NCI-H146 treated with DMSO at 0.1 percent for 48 hours (cell line): Measurements from ENCODE around the gene CWC22.
"Not testable (repeated sequence)": the region's sequence is repeated elsewhere in the genome, so short reads cannot be mapped to it uniquely, and the experiment has no call there.

Experiments
- DNase-seq: peaks from one replicate; lab custom pipeline; 2025; ENCODE audit not compliant: unreplicated experiment; lab: John Stamatoyannopoulos, UW

CWC22 gene

DNA sequence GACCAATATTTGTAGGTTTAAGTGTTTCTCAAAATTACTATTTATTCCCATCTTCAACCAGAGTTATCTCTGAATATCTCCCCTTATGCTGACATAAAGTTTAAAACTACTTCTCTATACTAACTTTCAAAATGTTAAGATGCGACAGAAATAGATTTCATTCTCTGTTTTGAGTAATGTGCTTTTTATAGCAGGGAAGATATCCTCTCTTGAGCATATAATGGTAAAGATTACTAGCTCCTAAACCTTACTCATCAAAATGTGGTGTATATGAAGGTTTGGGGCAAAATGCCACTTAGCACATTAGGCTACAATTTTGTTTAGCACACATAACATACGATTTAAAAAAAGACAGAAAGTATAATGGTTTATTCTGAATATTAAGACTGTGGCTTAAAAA is 54.4 kb downstream of the CWC22 start:
- DNase-seq, result no peak

DNA sequence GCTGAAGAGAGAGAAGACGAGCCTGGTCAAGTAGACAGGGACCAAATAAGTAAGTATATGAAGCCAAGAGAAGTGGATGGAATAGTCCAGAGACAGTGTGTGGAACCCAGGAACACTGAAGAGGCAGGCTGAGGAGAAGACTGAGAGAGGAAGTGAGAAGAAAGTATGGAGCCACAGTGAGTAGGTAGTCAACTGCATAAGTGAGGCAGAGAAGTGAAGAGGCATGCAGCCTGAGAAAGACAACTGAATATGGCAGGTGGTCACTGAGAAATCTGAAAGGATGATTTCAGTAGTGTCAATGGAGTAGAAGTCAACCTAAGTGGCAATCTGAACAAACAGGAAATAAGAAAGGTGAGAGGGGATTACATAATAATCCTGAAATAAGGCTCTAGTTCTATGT is 55.4 kb downstream of the CWC22 start:
- DNase-seq, result no peak

DNA sequence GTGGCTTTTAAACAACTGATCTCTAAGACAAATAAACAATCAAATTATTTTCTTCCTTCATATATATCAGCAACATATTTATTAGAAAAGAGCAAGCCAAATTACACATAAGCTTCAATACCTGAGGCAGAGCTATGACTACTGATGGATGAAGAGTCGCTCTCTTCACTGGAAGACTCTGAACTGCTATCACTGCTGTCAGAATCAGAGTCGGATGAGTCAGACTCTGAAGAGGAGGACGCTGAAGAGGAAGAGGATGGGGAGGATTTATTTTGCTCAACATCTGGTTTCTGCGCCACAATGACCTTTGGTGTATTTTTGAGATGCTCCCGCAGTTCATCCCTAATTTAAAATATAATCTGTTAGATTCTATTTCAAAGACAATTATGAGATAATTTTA is 56.7 kb downstream of the CWC22 start:
- no peak for DNase-seq

DNA sequence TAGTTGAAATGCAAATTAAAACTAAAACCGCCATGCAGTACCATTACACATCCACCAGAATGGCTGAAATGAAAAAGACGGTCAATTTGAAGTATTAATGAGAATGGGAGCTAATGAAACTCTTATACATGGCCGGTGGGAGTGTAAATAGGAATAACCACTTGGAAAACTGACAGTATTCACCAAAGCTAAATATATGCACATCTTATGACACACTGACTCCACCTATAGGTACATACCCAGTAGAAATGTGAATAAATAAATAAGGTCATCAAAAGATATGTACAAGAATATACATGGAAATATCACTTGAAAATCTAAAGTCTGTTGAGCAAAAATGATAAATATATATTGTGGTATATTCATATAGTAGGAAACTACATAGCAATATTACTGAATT is 57.7 kb downstream of the CWC22 start:
- no peak for DNase-seq

DNA sequence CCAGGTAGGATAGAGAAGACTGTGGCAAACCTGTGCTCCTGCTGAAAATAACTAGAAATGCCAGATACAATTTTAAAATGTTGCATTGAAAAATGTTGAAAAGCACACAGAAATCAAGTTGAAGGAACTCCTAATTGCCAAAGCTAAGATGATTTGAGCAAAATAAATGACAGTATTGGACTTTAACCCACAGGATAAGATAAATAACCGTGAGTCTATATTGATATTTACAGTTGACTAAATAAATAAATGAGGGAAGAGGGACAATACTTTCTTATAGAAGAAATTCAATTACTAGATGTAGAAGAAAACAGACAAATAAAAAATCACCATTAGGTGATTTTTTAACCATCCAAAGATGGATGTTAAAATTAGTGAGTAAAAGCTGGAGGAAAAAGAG is 59.0 kb downstream of the CWC22 start:
- DNase-seq, result no peak

DNA sequence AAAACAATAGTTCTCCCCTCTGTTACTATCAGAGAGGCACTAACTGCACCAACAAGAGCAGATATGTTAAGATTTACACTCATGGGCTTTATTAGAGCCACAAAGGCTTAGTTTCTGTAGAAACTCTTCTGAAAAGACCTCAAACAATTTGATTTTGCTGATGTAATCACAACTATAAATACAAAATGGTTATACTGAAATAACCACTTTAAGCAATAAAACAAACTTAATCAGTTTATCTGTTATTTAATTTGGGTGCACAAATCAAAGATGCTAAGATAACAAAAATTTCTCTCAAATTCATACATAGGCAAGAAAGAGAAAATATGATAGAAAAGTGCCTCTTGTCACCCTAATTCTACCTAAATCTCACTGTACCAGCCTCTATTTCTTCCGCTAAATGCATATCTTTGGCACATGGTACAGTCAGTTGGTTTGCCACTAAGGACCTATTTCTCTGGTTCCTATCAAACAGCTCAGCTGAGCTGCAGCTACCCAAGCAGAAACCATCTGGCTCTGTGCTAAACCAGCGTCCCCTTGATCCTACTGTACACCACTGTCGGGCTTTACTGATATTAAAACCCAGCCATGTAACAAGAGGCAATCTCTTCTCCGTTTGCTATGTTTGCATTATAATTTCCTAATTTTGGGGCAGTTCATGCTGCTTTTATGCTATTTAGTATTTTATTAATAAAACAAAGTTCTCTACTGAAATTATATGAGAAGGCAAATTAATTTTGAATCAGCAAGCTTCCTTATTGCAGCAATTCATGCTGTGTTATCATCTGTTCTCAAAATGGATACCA is 60.1 kb downstream of the CWC22 start:
- no peak for DNase-seq

DNA sequence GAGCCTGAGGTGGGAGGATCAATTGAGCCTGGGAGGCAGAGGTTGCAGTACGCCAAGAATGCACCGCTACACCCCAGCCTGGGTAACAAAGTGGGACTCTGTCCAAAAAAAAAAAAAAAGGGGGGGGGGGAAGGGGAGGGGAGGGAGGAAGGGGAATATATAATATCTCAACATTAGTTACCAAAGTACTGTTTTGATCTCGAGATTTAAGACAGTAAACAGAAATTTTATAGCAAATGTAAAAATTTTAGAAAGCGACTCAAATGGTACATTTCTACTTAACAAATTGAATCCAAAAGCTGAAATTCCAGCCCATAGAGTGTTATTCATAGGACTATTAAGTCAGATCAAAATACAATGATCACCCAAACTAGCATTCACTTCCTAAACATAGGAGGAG is 60.8 kb downstream of the CWC22 start:
- DNase-seq, result no peak

DNA sequence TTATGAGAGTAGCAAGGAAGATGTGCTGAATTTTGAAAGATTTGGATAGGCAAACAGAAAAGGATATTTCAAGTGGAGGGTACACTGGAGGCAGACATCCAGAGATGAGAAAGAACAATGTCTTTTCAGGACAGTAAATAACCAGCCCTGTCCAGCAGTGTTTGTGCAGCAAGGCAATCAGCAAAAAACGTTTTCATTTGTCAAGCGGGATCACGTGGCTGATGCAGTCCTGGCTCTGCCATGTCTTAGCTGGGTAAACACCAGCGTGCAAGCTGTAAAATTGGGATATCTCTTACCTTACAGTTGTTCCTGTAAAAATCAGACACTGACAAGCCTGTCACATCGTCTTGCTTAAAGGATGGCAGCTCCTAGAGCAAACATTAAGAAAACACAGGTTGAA is 67.8 kb downstream of the CWC22 start:
- no peak for DNase-seq

DNA sequence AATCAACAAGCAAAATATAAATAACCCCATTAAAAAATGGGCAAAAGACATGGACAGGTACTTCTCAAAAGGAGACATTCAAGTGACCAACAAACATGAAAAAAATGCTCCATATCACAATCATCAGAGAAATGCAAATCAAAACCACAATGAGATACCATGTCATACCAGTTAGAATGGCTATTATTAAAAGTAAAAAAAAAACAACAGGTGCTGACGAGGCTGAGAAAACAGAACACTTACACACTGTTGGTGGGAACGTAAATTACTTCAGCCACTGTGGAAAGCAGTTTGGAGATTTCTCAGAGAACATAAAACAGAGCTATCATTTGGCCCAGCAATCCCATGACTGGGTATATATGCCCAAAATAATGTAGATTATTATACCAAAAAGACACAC is 69.1 kb downstream of the CWC22 start:
- no peak for DNase-seq

DNA sequence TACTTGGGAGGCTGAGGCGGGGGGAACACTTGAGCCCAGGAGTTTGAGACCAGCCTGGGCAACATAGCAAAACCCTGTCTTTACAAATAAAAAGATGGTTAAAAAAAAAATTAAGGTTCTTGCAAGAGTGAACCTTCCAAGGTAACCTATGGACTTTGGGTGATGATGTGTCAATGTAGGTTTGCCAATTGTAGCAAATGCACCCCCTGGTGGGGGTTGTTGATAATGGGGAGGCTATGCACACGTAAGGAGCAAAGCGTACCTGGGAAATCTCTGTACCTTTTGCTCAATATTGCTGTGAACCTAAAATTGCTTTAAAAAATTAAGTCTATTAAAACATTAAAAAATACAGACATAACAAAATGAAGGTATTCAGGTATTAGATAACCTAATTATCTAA is 70.4 kb downstream of the CWC22 start:
- DNase-seq, result no peak

DNA sequence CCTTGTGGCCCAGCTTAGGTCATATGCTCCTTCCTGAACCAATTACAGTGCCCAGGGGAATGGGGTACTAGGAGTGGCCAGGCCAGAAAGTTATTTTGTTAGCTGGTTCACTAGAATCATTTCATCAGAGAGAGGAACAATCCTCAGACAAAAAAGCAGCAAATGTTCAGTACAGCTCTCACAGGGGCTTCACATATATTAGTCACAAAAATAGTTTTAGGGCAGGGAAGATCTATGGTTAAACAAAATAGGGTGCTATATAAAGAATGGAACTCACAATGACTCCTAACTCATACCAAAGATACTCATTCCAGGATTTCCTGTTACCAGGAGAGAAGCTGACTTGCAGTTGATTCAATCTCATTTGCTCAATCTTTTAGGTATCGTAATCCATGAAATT is 71.0 kb downstream of the CWC22 start:
- DNase-seq, result no peak

DNA sequence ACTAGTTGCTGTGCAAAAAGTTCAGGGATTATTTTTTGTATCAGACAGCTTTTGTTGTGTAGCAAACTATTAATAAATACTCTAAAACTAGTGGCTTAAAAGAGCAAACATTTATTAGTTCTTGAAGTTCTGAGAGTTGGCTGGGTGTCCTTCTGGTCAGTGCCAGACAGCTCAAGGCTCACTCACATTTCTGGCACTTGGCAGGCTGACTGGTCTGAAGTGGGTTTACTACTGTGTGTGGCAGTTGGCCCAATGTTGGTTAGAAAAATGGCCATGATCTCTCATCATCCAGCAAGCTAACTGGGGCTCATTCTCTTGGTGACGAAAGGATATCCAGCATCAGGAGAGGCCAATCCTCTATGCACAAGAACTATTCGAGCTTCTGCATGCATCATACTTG is 74.3 kb downstream of the CWC22 start:
- DNase-seq, result no peak

DNA sequence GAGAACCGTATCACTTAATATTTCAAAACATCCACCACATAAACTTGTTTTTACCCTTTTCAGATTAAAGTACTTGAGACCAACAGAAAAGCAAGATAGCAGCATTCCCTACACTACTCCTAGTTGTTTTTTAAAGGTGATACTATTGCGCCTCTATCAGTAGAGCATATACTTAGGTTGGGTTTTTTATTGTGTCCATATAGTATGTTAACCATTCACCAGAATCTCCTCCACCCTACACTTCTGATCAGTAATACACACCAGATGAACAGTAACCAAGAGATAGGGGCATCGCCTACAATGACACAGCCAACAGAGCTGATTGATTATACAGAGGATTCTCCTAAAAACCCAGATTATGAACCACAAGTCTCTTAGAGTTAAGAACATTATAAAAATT is 75.6 kb downstream of the CWC22 start:
- no peak for DNase-seq

DNA sequence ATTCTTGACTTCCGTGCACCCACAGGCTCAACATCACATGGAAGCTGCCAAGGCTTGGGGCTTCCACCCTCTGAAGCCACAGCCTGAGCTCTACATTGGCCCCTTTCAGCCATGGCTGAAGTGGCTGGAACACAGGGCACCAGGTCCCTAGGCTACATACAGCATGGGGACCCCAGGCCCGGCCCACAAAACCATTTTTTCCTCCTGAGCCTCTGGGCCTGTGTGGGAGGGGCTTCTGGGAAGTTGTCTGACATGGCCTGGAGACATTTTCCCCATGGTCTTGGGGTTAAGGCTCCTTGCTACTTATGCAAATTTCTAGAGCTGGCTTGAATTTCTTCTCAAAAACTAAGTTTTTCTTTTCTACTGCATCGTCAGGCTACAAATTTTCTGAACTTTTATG is 77.1 kb downstream of the CWC22 start:
- DNase-seq, result not testable (repeated sequence)

DNA sequence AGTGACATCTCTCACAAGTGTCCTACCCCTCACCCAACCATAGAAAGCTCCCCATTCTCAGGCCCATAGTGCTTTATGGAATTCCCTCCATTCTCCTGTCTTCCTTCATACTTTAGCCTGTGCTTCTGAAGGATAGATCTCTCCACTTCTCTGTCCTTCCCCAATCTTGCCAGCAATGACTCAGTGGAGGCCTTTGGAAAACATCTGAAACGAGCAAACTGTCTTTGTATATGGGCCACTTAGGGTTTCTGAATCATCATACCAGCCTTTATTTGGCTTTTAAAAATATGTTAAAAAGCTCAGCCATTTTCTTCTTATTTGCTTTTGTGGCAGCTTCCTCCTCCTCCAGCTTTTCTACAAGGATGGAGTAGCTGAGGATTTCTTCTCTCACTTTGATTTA is 80.1 kb downstream of the CWC22 start:
- no peak for DNase-seq

DNA sequence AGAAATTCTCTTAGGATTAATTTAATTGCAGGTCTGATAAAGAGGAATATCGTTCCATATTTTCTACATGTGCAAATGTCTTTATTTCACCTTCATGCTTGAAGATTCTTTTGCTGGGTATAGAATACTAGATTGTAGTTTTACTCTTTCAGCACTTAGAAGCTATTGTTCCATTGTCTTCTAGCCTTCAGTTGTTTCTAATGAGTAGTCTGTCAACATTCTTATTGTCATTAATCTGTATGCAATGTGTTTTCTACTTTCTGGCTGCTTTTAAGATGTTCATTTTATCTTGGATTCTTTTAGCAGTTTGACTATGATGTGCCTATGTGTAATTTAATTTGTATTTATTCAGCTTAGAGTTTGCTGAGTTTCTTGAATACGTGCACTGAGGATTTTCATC is 81.4 kb downstream of the CWC22 start:
- DNase-seq, result no peak

DNA sequence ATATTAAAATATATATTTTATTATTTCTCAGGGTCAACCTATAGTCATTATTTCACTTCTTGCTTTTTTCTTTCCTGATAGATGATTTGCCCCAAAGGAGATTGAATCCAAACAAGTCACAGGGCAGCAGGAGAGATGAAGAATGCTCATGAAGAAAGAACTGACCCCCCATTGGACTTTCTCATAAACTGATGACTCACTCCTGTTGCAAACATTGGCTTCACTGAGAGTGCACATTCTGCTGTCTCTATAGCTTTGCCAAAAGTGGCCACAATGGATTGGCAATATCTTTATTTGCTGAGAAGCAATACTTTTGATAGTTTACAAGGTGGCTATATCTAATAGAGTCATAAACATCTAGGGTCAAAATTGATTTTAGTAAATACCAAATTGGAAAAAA is 89.8 kb downstream of the CWC22 start:
- DNase-seq, result no peak

DNA sequence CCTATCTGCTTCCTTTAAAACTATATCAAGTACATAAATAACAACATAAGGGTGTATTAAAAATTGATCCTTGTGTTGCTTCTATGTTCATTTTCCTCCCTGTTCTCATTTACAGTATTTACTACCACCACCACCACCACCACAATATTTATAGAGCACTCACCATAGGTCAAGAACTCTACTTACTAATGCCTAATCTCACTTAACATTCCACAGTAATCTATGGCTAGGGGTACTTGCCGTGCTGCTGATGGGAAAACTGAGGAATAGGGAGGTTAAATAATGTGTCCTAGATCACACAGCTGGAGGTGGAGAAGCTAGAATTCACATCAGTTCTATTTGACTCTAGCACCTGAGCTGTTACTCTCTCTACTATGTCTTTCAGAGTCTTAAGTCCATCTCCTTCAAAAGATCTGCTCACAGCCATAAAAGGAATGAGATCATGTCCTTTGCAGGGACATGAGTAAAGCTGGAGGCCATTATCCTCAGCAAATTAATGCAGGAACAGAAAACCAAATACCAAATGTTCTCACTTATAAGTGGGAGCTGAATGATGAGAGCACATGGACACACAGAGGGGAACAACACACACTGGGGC is 91.6 kb downstream of the CWC22 start:
- DNase-seq, result no peak

DNA sequence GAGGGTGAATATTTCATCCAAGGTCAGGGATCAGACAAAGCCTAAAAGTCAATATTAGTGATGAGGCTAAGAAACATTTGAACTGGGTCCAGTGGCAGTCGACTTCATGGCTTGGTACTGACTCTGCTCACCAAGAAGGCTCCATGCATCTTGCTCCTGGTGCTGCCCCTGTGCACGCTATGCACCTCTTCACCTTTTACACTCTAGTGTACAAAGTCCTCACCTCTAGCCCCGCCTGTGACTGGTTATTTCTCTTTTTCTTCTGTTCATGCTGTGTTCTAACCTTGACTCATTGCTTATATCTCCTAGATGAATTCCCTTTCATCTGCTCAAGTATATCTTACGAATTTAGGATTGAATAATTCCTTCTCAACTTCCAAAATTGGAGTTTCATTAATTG is 93.3 kb downstream of the CWC22 start:
- no peak for DNase-seq

DNA sequence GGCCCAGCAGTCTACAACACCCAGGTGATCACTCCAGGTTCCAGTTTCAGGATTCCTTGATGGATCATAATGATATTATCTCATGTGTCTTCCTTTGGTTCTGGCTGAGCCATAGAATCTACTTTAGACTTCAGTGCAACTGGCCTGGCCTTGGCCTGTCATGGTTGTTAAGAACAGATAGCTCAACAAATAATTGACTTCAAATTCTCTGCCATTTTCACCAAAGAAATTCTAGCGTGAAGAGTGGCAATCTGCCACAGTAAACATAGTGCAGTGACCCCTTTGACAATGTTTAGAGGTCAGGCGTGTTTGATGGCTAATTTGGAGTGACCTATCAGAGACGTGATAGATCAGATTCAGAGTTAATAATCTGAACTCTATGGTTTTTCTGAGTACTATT is 95.5 kb downstream of the CWC22 start:
- no peak for DNase-seq

DNA sequence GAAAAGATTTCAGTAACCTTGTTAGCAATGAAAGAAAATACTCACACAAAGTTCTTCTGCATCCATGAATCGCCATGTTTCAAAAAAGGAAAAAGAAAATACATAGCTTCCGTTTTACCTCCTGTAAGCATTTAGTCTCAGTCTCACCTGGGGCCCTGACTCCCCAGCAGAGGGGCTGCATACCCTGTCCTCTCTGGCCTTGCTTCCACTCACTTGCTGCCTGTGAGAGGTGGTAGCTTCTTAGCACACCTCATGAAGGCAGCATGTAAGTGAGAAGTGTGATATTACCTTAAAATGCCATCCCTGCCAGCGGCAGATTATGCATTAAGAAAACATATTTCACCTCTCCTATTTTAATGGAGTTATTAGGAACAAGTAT is 96.4 kb downstream of the CWC22 start:
- no peak for DNase-seq

DNA sequence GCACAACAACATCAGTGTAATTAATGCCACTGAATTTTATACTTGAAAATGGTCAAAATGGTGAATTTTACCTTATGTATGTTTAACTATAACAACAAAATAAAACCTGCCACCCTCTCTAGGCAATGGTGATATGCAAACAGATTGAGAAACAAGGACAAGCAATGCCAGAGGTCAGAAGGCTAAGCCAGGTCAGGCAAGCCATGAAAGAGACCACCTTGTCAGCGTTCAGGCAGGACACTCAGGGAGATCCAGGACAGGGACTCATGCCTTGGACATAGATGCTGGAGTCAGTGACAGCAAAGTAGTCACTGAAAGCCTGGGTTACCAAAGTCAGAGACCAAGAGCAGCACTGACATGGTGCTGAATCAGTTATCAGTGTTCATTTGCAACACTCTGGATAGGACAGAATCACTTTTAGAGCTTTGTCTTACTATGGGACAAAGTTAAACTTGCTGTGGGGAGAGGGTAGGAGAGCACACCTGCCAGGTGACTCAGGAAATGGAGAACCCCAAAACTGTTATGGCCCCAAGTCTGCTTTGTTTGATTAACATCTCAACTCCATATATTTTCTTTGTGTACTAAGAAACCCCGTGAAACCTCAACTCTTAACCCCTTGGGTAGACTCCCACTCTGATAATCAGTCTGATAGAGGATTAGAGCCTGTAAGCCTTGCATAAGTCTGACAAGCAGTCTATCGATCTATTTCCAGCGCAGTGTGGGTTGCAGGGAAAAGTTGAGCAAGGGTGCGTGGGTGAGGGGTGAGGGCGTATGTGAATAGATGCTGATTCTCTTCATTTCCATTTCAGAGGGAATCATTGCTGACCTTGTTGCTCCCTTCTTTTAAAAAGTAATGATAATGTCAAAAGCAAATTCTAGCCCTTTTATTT is 97.0 kb downstream of the CWC22 start:
- no peak for DNase-seq
